Lung (tissue), 12 donors: Measurements from ENCODE around the gene SYMPK. TPM values are rescaled to one million over a fixed set of nuclear protein-coding genes. Genes with fewer than 3 reads are reported as not detected.

Source experiments
- ATAC-seq: fragments of 200-7000 bp; cut with Tn5 transposase; one replicate; pipeline ENCODE4 v1.9.1; 2020; ENCODE audit warnings: moderate number of reproducible peaks; ENCODE audit not compliant: insufficient read depth, low FRiP score
- DNase-seq, 3 donors: peaks; one replicate each; pipeline ENCODE4 v3.0.0-alpha.2; 2013 to 2017
- H3K27ac ChIP-seq, 2 donors: one replicate each; pipeline ENCODE4 v1.5.1; 2013; ENCODE audit warnings: mild to moderate bottlenecking in 2 of 2, moderate library complexity in 2 of 2, control low read depth in 1 of 2, inconsistent platforms in 1 of 2, low read depth in 1 of 2, low read length in 1 of 2
- H3K27me3 ChIP-seq, 3 donors: one replicate each; pipeline ENCODE4 v1.5.1; 2013; ENCODE audit warnings: low read length in 2 of 3; ENCODE audit not compliant: control insufficient read depth in 3 of 3, insufficient read depth in 3 of 3
- H3K36me3 ChIP-seq, 4 donors: one replicate each; pipeline ENCODE4 v1.5.1; 2013; ENCODE audit warnings: low read length in 4 of 4, mild to moderate bottlenecking in 1 of 4, moderate library complexity in 1 of 4; ENCODE audit not compliant: control insufficient read depth in 4 of 4, insufficient read depth in 4 of 4
- H3K4me1 ChIP-seq, 5 donors: one replicate each; pipeline ENCODE4 v1.5.1; 2013; ENCODE audit warnings: low read length in 5 of 5, mild to moderate bottlenecking in 2 of 5, moderate library complexity in 1 of 5; ENCODE audit not compliant: control insufficient read depth in 5 of 5, insufficient read depth in 5 of 5
- H3K4me3 ChIP-seq: one replicate; pipeline ENCODE4 v1.5.1; 2013; ENCODE audit warnings: mild to moderate bottlenecking, control low read depth, moderate library complexity
- H3K9ac ChIP-seq, 2 donors: one replicate each; pipeline ENCODE4 v1.5.1; 2013; ENCODE audit warnings: low read length in 2 of 2, control low read depth in 1 of 2; ENCODE audit not compliant: insufficient read depth in 1 of 2
- H3K9me3 ChIP-seq, 4 donors: one replicate each; pipeline ENCODE4 v1.5.1; 2013; ENCODE audit warnings: low read length in 3 of 4, mild to moderate bottlenecking in 1 of 4, moderate library complexity in 1 of 4; ENCODE audit not compliant: control insufficient read depth in 4 of 4, insufficient read depth in 3 of 4
- CTCF ChIP-seq: IDR thresholded peaks from 2 replicates; pipeline ENCODE4 v1.5.1; 2012; ENCODE audit warnings: mild to moderate bottlenecking; ENCODE audit errors: control extremely low read depth, extremely low read depth
- WGBS, 2 donors: extraction: QIAGEN DNeasy Blood & Tissue Kit; methylation state at CpG; one replicate each; pipeline ENCODE4 v1.1.7; 2013; 5-methylcytosine and 5-hydroxymethylcytosine counted together
- polyA plus RNA-seq, 2 donors: library from polyadenylated mRNA; stranded (reverse); fragments of 200-250 nt; gene quantifications; one replicate each; pipeline ENCODE4 v1.2.1, GENCODE V29; 2013
- total RNA-seq, 2 donors: library from RNA; depleted of rRNA in 1 of 2; stranded (reverse); fragments of >200 nt in 1 of 2; gene quantifications; one replicate each; pipeline ENCODE4 v1.2.1, GENCODE V29; 2014 to 2021
- donor health status: control.
- donor health status: control.
- donor health status: Bipolar disorder and iron deficiency.
- donor health status: healthy.
- donor health status: DM: yes; HTN: yes; CAD: no.

The SYMPK gene
- total and polyA plus RNA-seq, 4 donors, result 40.3 to 125 (median 64.8) TPM

GRCh38 chr19:45822716-45823115, 40.2 kb downstream of the SYMPK start:
- H3K9ac ChIP-seq, result no peak overlapping the region
- peaks cover 15 to 83% (median 26%) of the 10 kb centered on the region in 4 donors for H3K36me3 ChIP-seq
- H3K4me3 ChIP-seq, result no peak overlapping the region
- DNase-seq (no peak), ATAC-seq (no peak)
- no peaks in the 10 kb centered on the region for H3K27me3 ChIP-seq
- H3K9me3 ChIP-seq, result no peaks in the 10 kb centered on the region
- no peak for TF ChIP-seq CTCF
- no peaks in the 10 kb centered on the region for H3K4me1 ChIP-seq
- 88 to 93% methylated on average over 5 of the region's 5 CpGs for WGBS, 2 donors
- no peak overlapping the region for H3K27ac ChIP-seq

- Histone ChIP-seq H3K4me1 (peaks cover 0 to 4% (median 0%) of the 10 kb centered on the region in 5 donors), H3K27me3 (no peaks in the 10 kb centered on the region), H3K4me3 (no peak overlapping the region), H3K36me3 (peaks cover 10 to 72% (median 21%) of the 10 kb centered on the region in 4 donors), H3K27ac (no peak overlapping the region), H3K9ac (no peak overlapping the region), H3K9me3 (no peaks in the 10 kb centered on the region)
- TF ChIP-seq CTCF, result no peak
- ATAC-seq (no peak), DNase-seq (no peak)
- 86 to 90% methylated on average over 10 of the region's 10 CpGs for WGBS, 2 donors
Observed at GRCh38 chr19:45821570-45821969, 41.4 kb downstream of the SYMPK start.

GRCh38 chr19:45821103-45821521, 41.8 kb downstream of the SYMPK start:
- no peak for TF ChIP-seq CTCF
- ATAC-seq, result no peak
- 79 to 81% methylated on average over 8 of the region's 8 CpGs for WGBS, 2 donors
- no peak for DNase-seq
- H3K27me3 ChIP-seq, result no peaks in the 10 kb centered on the region
- no peak overlapping the region for H3K27ac ChIP-seq
- peaks cover 0 to 9% (median 0%) of the 10 kb centered on the region in 5 donors for H3K4me1 ChIP-seq
- no peak overlapping the region for H3K9ac ChIP-seq
- no peaks in the 10 kb centered on the region for H3K9me3 ChIP-seq
- peaks cover 10 to 67% (median 21%) of the 10 kb centered on the region in 4 donors for H3K36me3 ChIP-seq
- no peak overlapping the region for H3K4me3 ChIP-seq
